Stimulated activated naive CD8-positive, alpha-beta T cell treated with anti-CD3 and anti-CD28 coated beads, Interleukin-15, Interleukin-2, amounts not matched to agents 100 U/mL and 50 U/mL, for 24 hours (primary cell): ENCODE measurements around the gene HEPACAM.

Source experiments
- ATAC-seq: fragments of 150-1000 bp; cut with Tn5 transposase; one replicate; pipeline ENCODE4 v1.10.0; 2021
- DNase-seq: peaks from one replicate; pipeline ENCODE4 v3.0.0; 2021

The HEPACAM gene

DNA sequence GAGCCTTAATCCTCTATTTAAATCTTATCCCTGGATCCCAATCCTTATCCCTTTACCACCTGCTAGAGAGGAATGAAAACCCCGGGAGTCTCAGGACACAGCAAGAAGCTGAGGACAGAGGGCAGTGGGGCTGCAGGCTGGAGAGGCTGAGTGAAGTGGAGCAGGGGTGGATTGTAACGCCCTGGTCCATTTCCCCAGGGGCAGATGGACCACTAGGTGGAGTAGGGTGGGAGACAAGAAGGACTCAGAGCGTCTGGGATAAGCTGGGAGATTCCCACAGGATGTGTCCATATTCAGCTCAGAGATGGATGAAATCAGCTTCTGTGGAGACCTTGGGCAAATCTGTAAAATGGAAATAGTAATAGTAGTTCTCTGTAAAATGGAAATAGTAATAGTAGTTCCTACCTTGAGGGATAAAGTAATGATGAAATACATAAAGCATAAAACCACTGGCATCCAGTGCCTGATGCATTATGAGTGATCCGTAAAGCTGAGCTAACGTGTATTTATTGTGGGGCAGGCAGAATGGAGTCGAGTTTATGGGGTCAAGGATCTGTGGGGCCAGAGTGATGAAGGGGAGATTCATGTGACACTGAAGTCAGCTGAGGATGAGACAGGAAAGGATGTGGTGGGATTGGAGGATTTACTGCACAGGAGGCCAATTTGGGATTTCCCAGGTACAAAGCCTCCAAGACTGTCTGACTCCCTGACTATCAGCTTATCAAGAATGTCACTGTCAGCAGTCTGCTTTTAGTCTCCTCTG is 36.3 kb downstream of the HEPACAM start:
- DNase-seq (no peak), ATAC-seq (no peak)

GRCh38 chr11:124898711-124899110 is 37.1 kb downstream of the HEPACAM start:
- DNase-seq (no peak), ATAC-seq (no peak)

DNA sequence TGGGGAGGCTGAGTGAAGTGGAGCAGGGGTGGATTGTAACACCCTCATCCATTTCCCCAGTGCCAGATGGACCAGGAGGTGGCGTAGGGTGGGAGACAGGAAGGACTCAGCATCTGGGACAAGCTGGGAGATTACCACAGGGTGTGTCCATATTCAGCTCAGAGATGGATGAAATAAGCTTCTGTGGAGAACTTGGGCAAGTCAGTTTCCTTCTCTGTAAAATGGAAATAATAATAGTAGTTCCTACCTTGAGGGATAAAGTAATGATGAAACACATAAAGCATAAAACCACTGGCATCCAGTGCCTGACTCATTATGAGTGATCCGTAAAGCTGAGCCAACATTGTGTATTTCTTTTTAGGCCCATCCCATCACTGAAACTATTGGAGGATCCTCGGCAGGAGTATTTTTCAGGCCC is 37.6 kb downstream of the HEPACAM start:
- no peak for DNase-seq
- ATAC-seq = no peak

DNA sequence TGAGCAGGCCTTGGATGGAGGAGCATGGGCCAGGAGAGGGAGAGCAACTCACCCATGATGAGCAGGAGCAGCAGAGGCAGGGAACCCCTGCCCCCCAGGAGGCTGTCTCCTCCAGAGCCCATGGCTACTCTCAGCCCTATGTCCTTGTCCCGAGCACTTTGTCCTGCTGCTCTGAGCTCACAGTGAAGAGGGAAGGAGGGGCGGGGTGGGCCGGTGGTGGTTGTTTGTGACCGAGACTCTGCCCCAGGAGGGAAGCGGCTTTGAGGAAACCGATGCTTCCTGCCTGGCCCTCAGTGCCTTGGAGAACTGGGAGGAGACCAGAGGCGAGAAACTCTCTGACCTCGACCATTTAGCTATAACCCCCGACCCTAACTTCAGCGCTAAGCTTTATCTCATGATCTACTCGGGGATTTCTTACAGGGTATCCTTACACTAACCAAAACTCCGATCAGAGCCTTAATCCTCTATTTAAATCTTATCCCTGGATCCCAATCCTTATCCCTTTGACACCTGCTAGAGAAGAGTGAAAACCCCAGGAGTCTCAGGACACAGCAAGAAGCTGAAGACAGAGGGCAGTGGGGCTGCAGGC is 38.1 kb downstream of the HEPACAM start, which contains the start of gene ROBO4:
Gene ROBO4, minus strand, starts transcription at position 192 of the 589 bp plus-strand sequence. Its CDS starts 70 bp downstream, at position 122.
- ATAC-seq (no peak), DNase-seq (no peak)

- no peak for DNase-seq
- no peak for ATAC-seq
Measured at GRCh38 chr11:124896821-124897391, 38.9 kb downstream of the HEPACAM start.

DNA sequence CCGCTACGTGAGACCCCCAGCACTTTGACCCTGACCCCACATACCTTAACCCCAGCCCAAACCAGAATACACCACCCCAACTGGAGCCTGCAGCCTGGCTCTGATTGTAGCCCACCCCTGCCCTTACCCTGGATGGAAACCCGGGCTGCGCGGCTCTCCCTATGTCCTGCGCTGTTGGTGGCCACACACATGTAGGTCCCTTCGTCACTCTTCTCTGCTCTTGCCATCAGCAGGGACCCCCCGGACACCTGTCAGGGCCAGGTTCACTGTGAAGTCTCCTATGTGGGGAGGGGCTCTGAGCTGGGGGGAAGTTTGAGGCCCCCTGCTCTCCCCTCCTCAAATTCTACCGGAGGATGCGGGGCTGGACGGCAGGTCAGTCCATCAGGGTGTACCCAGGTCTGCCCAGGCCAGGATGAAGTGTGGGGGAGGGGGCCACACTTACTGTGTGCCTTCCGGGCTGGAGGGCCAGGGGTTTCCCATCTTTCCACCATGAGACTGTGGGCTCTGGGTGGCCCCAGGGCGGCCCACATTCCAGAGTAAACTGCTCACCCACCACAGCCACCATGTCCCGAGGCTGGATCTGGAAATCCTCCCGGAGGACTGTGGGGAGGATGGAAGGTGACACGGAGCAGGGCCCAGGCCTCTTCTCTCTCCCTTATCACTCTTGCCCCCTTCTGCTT is 39.6 kb downstream of the HEPACAM start:
- DNase-seq (no peak), ATAC-seq (no peak)

DNA sequence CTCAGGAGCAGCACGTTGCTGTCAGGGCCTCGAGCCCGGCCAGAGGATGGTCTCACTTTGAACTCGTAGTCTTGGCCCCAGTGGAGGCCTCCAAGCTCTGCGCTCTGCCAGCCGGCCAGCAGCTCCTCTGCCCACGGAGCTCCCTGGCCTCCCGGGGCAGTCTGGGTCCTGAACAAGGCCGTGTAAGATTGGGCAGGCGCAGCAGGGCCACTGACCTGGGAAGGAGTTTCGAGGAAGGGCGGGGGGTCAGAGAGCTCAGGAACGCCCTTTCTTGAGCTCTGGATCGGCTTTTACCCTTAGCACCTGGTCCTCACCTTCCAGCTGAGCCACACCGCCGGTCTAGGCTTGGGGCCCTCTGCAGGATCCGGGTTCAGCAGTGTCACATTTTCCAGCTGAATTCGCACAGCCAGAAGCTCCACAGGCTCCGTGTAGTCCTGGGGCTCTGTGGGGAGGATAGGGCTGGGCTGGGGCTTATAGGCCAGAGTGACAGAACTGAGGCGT is 40.3 kb downstream of the HEPACAM start:
- ATAC-seq (no peak), DNase-seq (no peak)

DNA sequence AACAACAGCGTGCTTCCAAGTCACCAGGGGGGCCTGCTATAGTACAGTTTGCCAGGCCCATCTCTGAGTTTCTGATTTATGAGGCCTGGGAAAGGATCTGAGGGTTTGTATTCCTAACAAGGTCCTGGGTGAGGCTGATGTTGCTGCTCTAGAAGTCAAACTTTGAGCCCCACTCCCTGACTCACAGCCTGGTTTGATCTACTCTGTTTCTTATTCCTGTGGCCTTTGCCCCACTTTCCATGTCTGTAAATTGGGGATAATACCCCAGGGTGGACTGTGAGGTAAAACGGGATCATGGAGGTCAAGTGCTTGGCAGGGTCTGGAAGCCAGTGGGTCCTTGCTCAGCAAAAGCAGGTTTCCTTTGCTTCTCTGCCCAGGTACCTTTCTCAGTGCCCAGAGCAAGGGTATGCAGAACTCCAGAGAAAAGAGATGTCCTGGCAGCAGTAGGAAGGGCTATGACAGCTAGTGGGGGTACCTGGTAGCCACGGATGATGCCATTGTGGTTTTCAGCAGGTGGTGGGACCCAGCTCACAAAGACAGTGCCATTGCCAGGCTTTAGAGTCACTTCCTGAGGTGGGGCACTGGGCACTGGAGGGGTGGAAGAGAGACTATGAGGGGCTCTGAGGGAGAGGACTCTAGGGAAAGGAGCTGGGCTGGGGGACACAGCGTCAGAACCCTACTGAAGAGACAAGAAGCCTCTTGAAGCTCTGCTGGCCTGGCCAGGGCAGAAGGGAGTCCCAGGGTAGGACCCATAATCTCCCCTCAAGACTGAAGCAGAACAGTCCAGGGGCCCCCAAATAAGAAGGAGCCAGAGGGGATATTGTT is 41.0 kb downstream of the HEPACAM start:
- DNase-seq = no peak

GRCh38 chr11:124893781-124894401 is 42.0 kb downstream of the HEPACAM start:
- ATAC-seq = no peak

More for the DNA sequence above, 41.0 kb downstream of the HEPACAM start:
- ATAC-seq = no peak

GRCh38 chr11:124892750-124893454 is 42.9 kb downstream of the HEPACAM start:
- DNase-seq = no peak
- no peak for ATAC-seq

More at GRCh38 chr11:124893781-124894401, 42.0 kb downstream of the HEPACAM start:
- no peak for DNase-seq

- no peak for ATAC-seq
- no peak for DNase-seq
Measured at GRCh38 chr11:124892146-124892545, 43.7 kb downstream of the HEPACAM start.

DNA sequence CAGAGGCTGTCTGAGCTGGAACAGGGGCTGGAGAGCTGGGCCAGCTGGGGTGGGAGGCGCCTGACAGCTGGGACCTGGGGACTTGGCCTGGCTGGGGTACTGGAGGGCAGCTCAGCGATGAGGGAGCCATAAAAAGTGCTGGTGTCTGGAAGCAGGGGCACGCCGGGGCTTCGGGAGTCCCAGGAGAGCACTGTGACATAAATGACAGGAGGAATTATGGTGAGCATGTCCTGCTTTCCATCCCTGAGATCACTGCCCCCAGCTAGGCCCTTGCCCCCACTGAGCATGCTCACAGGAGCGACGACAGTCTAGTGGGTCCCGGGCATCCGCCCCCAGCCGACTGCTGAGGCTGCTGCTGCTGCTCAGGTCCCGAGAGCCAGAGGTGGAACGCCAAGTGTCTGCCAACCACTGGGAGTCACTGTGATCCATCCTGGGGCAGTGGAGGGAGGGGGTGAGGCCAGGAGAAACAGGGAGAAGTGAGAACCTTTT is 44.4 kb downstream of the HEPACAM start:
- no peak for DNase-seq
- ATAC-seq = no peak

DNA sequence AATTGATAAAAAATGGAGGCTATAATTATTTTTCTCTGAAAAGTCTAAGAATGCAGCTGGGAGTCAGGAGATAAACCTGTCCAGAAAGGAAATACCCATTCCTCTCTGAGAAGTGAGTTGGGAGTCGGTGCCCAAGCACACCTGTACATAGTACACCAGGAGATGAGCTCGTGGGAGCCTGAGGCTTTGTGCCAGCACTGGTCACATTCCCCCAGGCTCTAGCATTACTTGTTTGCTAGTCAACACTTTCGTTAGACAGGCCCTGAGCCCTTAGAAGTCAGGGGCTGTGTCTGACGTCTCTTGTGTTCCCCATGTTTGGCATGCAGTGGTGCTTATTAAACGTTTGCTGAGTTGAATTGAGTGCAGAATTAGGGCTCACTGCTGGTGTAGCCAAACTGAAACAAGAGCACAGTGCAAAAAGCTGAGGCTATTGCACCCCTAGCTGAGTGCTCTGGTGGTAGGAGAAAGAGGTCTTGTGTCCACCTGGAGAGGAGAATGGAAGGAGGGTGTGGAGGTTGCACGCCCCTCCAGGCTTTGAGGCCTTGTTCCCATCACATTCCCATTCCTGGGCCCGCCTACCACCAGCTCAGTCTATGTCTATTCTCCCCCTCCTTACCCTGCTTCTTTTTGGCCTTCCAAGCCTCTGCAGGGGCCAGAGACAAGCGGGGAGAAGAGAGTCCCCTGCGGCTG is 45.0 kb downstream of the HEPACAM start:
- DNase-seq (no peak), ATAC-seq (no peak)

GRCh38 chr11:124890151-124890550 is 45.7 kb downstream of the HEPACAM start:
- ATAC-seq (no peak), DNase-seq (no peak)

DNA sequence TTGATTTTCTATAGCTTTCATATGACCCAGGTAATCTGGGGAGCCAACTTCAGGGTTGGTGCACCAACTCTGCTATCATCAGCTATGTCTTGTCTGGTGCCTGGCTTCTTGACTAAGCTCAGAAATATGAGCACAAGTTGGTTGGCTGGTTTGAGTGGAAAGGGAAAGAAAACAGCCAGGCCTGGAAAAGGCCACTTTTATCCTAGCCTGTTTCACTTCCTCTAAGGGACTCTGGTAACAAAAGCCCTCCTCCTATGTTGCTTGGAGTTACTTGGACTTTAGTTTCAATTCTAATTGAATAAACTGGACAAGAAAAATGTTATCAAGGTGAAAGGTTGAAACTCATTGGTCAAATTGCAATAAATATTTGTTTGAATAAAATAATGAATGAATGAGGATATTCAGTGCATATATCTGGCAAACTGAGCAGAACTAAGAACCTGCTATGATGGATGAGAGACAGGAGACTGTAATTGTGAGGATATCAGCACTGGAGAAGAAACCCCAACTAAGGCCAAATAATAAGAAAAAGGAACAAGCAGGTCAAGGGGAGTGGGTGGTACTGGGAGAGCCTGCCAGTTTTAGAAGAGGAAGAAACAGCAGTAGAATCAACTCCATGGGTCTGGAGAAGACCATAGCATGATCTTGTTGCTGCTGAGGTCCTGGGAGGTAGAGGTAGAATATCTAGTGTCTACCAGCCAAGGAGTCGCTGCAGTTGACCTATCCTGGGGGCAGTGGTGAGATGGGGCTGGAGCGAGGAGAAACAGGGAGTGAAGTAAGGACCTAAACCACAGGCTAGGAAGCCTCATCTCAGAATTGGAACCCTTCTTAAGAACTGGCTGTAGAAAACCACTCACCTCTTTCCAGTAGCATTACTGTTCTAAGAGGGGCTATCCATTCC is 46.4 kb downstream of the HEPACAM start:
- DNase-seq (no peak), ATAC-seq (no peak)

DNA sequence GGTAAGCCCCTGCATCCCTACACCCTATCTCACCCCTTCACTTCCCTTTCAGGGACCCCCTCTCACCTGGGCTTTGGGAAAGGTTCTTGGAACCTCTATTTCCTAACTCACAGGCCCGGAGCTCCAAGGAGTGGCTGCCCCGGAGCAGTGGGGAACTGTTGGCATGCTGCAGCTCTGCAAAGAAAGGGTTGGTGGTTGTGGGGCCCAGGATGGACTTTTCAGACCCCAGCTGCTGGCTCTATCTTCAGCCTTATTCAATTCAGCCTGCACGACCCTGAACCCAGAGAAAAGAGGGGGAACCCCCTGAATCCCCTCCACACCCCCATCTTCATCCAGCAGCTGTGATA is 48.2 kb downstream of the HEPACAM start:
- ATAC-seq = no peak

DNA sequence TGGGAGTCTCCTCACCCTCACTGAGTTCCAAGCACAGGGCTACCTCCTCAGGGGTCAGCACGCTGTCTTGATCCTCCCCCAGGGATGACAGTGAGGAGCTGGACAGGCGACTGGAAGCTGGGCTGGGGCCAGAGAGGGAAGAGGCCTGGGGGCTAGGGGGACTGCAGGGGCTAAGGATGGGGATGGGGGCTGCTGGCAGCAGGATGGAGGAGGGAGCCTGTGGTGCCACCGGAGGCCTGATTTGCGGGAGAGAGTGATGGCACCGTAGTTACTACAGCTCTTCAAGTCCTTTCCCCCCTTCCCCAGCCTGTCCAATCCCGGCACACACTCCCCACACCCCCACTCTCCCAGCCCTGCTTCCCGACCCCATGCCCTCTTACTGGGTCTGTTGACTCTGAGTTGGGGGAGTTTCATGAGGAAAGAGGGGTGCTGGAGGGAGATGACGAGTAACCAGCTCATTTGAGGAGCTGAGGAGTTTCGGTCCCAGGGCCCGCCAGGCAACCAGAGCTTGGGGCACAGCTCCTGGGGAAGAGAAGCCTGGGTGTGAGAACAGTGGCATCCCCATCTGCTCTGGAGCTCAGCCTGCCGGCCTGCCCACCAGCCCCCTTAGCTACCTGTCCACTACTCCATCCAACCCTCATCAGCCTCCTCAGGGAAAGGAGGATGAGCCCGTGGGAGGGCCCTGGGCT is 48.7 kb downstream of the HEPACAM start:
- no peak for ATAC-seq

More for the DNA sequence above, 48.2 kb downstream of the HEPACAM start:
- no peak for DNase-seq

GRCh38 chr11:124886476-124886875 is 49.4 kb downstream of the HEPACAM start:
- ATAC-seq = no peak
- DNase-seq = no peak

More for the DNA sequence above, 48.7 kb downstream of the HEPACAM start:
- DNase-seq = no peak
